H1 (cell line): Measurements from ENCODE around the gene IL12RB2.

ENCODE experiments used
- CEBPB ChIP-seq: IDR thresholded peaks from 2 replicates; pipeline ENCODE4 v1.6.1; 2012; ENCODE audit warnings: low read depth, low read length
- EP300 ChIP-seq, 2 experiments: IDR thresholded peaks; 1 replicate in 1 of 2; 2 replicates in 1 of 2; pipeline ENCODE4 v1.6.1; 2011 to 2012; ENCODE audit warnings: low read depth in 2 of 2, low read length in 2 of 2, mild to moderate bottlenecking in 2 of 2, borderline replicate concordance in 1 of 2, inconsistent platforms in 1 of 2, moderate library complexity in 1 of 2
- HDAC6 ChIP-seq: IDR thresholded peaks from one replicate; pipeline ENCODE4 v1.7.1; 2012; ENCODE audit warnings: low read depth, mild to moderate bottlenecking, inconsistent platforms, low read length, moderate library complexity
- MAFK ChIP-seq: IDR thresholded peaks from 2 replicates; pipeline ENCODE4 v1.6.1; 2012; ENCODE audit warnings: low read depth, mild to moderate bottlenecking, improper control_type of control experiment, low read length
- POLR2A ChIP-seq, 2 experiments: IDR thresholded peaks; 1 replicate in 1 of 2; 2 replicates in 1 of 2; pipeline ENCODE4 v1.6.1; 2011; ENCODE audit warnings: low read depth in 2 of 2, low read length in 2 of 2, mild to moderate bottlenecking in 2 of 2; ENCODE audit errors: control extremely low read depth in 1 of 2
- RXRA ChIP-seq: IDR thresholded peaks from 2 replicates; pipeline ENCODE4 v1.6.1; 2011; ENCODE audit warnings: low read depth, mild to moderate bottlenecking, low read length, moderate library complexity; ENCODE audit not compliant: insufficient read depth
- SUZ12 ChIP-seq: fragments of 200-600 bp; sonication (generic); IDR thresholded peaks from 2 replicates; pipeline ENCODE4 v1.6.1; 2012; ENCODE audit warnings: mild to moderate bottlenecking, inconsistent platforms, low read length, moderate library complexity, mixed read lengths
- YY1 ChIP-seq: IDR thresholded peaks from 2 replicates; pipeline ENCODE4 v1.6.1; 2011; ENCODE audit warnings: low read depth, mild to moderate bottlenecking, low read length
- TF ChIP-seq, protein P1 (sequence below), 3 experiments: IDR thresholded peaks; 1 replicate in 2 of 3; 2 replicates in 1 of 3; pipeline versions ENCODE4 v1.5.1 to v1.6.1; 2011; ENCODE audit warnings: low read length in 3 of 3, mild to moderate bottlenecking in 3 of 3, inconsistent platforms in 2 of 3, low read depth in 1 of 3, moderate library complexity in 1 of 3; ENCODE audit not compliant: insufficient read depth in 1 of 3; ENCODE audit errors: control extremely low read depth in 1 of 3
- TF ChIP-seq, protein P2 (sequence below): IDR thresholded peaks from 2 replicates; pipeline ENCODE4 v1.6.1; 2012; ENCODE audit warnings: inconsistent platforms

DNA sequence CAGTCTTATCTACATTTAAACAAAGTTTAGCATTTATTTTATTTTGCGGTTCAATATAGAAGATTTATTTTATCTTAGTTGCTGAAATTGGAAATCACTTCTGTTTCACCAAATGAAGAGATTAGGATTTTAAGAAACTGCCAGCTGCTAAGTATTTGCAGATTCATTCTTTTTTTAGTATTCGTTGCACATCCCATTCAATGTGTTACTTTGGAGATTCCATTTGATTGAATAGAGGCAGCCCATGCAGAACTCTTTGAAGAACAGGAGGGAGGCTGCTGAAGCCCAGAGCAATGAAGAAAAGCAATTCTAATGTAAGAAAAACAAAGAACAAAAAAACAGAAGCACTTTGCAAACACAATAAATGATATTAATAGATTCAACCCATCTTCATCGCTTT, 38.6 kb upstream of the IL12RB2 start:
- TF ChIP-seq, protein P1, sequence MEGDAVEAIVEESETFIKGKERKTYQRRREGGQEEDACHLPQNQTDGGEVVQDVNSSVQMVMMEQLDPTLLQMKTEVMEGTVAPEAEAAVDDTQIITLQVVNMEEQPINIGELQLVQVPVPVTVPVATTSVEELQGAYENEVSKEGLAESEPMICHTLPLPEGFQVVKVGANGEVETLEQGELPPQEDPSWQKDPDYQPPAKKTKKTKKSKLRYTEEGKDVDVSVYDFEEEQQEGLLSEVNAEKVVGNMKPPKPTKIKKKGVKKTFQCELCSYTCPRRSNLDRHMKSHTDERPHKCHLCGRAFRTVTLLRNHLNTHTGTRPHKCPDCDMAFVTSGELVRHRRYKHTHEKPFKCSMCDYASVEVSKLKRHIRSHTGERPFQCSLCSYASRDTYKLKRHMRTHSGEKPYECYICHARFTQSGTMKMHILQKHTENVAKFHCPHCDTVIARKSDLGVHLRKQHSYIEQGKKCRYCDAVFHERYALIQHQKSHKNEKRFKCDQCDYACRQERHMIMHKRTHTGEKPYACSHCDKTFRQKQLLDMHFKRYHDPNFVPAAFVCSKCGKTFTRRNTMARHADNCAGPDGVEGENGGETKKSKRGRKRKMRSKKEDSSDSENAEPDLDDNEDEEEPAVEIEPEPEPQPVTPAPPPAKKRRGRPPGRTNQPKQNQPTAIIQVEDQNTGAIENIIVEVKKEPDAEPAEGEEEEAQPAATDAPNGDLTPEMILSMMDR (IDR thresholded peaks at IDR 0.05; ENCODE audit: control extremely low read depth in 1 of 3, insufficient read depth in 1 of 3, low read depth in 1 of 3, low read length in 3 of 3), result no peak
- TF ChIP-seq EP300 (IDR thresholded peaks at IDR 0.05; ENCODE audit: borderline replicate concordance in 1 of 2, low read depth in 2 of 2, low read length in 2 of 2) (no peak), POLR2A (IDR thresholded peaks at IDR 0.05; ENCODE audit: control extremely low read depth in 1 of 2, low read depth in 2 of 2, low read length in 2 of 2) (no peak), CEBPB (no peak), YY1 (no peak), RXRA (no peak), HDAC6 (no peak), MAFK (no peak), SUZ12 (no peak)
- TF ChIP-seq, protein P2, sequence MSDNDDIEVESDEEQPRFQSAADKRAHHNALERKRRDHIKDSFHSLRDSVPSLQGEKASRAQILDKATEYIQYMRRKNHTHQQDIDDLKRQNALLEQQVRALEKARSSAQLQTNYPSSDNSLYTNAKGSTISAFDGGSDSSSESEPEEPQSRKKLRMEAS, result no peak
